GM18505 (cell line): Measurements from ENCODE around the gene AKR1C2.
"Not testable (repeated sequence)": the region's sequence is repeated elsewhere in the genome, so short reads cannot be mapped to it uniquely, and the experiment has no call there.

Experiments used
- ATAC-seq: cut with Tn5 transposase; IDR thresholded peaks from one replicate; pipeline ENCODE4 v1.9.1; 2021; ENCODE audit not compliant: unreplicated experiment
- POLR2A ChIP-seq: IDR thresholded peaks from 4 replicates; pipeline ENCODE4 v1.6.1; 2011; ENCODE audit warnings: borderline replicate concordance; ENCODE audit not compliant: insufficient read depth, insufficient read length; ENCODE audit errors: extremely low read depth

The AKR1C2 gene

DNA sequence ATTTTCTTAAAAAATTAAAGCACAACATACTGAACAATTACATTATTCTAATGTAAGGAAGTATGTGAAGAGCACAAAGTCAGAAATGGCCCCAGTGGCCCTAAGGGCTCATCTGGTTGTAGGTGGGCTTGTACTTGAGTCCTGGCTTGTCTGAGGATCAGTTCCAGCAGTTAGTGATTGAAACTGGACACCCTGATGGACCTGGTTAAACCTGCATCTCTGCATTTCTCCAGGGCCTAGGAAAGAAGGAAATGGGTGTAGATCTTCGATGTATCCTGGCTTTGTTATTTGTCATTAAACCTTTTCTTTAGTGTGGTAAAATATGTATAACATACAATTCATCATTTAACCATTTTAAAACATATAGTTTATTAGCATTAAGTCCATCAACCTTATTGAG is 9.7 kb upstream of the AKR1C2 start:
- no peak for ATAC-seq
- no peak for TF ChIP-seq POLR2A

DNA sequence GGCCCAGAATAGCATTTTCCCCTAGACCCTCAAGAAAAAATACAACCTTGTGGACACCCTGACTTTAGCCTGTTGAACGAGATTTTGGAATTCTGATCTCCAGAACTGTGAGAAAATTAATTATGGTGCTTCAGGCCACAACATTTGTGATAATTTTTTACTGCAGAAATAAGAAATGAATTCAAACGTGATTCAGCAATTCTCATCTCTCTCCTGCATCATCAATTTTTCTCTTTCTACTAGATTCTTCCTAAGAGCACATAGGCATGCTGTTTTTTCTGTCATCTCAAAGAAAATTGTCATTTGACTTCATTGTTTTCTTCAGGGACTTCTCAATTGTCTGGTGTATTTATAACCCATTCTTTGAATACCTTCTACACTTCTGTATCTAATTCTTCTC is 8.9 kb upstream of the AKR1C2 start:
- ATAC-seq, result no peak
- TF ChIP-seq POLR2A, result no peak

DNA sequence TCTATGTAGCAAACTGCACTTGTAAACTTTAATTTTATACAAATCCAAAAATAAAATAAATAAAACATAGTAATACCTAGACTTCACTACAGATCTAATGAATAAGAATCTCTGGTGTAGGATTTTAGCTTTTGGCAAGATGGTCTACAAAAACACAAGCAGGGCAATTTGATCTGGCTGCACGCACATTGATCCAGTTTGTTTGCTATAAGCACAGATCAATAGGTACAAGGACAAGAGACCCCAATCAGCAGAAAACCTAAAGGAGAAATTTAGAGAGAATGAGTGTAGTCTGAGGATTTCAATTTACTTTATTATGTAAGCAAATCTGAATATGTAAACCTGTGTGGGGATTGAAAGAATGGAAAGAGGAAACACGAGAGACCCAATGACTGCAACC is 7.7 kb upstream of the AKR1C2 start:
- not testable (repeated sequence) for ATAC-seq

DNA sequence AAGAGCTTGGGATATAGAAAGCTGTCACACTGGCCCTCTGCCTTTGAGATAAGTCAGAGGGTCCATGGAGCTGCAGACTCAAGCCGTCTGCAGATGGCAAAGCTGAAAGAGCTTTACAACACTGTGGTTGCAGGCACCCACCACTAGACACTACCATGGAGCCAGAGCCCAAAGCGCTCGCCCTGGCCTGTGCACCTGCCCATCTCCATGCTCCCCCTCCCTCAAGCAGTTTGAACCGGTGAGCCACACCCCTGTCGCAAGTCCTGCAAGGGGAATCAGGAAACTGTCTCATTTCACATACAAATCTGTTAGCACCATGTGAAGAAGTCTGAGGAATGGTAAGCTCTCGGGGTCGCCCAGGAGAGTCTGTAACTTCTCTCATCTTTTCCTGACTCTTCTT is 6.4 kb upstream of the AKR1C2 start:
- ATAC-seq, result not testable (repeated sequence)

DNA sequence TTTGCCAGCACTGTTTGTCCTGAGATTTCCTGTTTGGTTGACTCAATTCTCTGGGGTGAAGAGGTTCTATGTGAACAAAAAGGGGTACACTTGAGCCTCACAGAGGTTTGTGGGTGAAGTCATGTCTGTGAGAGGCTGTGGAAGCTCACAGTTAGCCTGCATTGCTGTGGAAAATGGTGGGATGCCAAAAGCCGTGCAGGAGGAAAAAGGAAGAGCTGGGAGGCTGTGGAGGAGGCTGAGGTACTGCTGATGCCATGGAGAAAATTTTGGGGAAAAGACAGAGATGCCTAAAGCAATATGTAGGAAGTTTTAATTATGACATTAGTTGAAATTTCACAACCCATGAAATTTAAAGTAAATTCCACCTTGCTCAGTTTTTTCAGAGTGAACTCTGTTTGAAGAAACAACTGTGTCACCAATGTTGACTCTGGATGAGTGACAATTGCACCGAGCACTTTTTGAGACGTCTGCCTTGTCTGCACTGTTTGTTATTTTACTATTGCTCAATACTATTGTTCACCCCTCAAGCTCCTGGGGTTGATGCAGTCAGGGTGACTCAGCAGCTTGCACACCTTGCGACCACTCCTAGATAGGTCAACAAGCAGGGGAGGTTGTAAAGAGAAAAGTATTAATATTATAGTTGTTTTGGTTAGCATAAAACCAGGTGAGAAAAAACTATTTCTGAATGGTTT is 5.3 kb upstream of the AKR1C2 start:
- ATAC-seq, result not testable (repeated sequence)

DNA sequence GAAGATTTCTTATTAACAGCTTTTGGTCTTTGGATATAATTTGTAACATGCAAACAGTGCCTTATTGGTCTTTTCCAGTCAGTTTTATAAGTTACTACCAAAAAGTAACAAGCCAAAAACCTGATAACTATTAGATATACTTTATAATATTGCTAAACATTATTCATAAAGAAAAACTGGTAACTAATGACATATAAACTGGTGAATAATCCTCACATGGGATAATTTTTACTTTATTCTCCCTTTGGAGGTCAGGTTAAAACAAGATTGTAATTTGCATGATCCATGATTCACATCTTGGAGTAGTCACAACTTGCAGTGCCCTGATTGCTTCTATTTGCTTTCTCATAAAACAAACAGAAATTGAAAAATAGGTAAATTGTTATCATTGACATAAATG is 844 bp upstream of the AKR1C2 start:
- ATAC-seq, result not testable (repeated sequence)

DNA sequence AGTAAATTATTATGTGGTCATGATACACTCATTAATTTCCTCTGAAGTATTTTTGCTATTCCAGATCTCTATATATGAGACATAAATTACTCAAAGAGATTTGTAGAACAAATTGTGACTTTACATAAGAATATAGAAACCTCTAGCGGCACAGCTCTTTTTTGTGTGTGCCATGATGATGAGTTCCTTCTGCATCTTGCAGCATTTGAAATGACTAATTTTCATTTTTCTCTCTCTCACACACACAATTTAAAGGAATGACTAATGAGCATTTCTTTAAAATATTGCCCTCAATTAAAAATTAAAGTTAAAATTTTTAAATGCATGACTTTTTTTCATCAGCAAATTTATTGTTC is 351 bp upstream of the AKR1C2 start:
- ATAC-seq, result not testable (repeated sequence)

DNA sequence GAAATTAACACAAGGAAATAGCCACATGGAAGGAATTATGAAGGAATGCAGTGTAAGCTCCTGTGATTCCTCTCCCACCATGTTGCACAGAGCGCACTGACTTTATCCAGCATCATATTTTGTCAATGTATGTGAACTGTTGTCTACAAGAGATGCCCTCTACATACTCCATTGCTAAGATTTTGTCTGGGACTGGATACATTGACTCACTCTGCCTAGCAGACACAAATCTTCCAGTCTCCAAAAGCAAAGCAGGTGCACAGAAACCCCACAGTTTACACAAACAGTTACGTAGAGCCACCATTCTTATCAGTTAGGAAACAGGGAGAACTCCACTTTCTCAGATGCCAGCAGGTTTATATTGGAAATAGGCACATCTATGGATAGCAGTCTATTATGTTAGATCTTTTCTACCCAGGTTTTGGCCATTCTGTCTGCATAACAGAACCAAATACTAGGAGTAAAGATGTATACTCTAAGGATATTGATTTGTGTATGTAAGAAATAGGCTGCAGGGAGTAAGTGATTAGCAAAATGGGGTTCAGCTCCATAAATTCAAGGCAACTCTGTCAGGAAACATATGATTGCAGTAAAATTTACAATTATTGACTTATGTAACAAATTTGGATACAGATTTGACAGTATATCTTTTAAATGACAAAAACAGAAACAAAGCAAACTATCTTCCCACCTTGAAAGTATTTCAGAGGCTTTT is 1.5 kb downstream of the AKR1C2 start:
- no peak for TF ChIP-seq POLR2A
- no peak for ATAC-seq

DNA sequence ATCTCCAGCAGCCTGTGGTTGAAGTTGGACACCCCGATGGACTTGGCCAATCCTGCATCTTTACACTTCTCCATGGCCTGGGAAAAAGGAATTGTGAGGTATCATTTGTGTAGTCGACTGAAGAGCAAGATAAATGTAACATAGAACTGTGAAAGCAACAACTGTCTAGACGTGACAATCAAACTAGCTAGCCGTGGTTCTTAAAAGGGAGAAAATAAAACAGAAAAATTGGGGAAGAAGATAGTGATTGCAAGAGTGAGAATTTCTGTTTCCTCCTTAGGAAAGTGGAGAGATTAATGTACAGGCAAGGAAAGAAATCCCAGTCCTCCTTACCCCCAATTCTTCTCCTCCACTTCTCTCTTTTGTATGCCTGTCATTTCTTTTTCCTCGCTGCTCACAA is 5.0 kb downstream of the AKR1C2 start:
- ATAC-seq, result no peak

DNA sequence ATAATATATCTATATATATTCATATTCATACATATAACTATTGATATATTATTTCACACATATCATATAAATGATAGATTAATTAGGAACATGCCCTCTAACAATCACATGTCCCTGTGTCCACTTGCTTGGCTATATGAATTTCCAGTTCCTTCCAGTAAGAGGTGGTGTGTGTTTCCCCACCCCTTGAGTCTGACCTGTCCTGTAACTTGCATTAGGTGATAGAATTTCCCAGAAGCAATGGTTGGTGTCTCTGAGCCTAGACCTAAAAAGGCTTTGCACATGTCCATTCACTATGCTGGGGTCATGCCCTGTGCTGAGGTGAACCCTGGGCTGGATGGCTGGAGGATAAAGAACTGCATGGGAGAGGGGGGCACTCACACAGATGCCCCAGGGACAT is 9.4 kb downstream of the AKR1C2 start:
- not testable (repeated sequence) for ATAC-seq

More for the DNA sequence above, 5.0 kb downstream of the AKR1C2 start:
- TF ChIP-seq POLR2A, result no peak

DNA sequence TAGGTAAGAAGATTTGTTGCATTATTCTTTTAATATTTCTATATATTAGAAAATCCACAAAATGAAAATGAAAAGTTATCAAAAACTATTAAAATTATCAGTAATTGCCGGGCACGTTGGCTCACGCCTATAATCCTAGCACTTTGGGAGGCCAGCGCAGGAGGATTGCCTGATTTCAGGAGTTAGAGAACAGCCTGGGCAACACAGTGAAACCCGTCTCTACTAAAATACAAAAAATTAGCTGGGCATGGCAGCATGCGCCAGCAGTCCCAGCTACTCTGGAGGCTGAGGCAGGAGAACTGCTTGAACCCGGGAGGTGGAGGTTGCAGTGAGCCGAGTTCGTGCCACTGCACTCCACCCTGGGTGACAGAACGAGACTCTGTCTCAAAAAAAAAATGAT is 11.1 kb downstream of the AKR1C2 start:
- ATAC-seq, result not testable (repeated sequence)

DNA sequence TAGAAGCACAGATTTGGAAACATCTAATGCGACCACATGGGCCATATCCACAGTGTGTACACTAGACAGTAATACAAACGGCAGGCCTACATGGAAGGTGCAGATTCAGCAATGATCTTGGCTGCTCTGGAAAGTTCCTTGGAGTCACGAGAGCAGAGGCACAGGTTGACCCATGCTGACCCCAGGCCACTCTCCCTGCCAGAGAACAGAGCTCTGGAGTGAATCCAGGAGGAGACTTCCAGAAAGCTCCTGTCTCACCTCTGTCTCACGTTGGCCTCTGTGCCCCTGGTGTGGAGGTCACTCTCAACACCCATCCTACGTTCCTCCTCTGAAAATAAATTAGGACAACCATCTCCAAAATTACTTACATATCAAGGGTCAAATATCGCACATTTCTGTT is 12.2 kb downstream of the AKR1C2 start:
- not testable (repeated sequence) for ATAC-seq

DNA sequence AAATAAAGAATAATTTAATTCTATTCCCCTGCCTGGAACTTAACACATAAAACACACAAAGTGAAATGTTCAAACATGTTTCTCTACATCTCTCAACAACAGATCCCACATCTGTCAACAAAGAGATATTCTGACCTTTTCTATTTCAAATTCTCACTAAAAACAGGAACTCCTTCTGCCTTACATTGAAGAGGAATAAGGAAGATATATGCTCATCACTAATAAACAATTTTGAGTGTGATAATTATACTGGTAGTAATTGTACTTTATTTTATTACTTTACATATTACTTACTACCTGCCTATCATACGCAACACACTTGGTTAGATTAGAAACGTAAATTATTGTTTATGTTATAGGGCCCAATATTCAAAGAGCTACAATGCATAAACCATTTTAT is 13.4 kb downstream of the AKR1C2 start:
- ATAC-seq, result no peak
- no peak for TF ChIP-seq POLR2A

DNA sequence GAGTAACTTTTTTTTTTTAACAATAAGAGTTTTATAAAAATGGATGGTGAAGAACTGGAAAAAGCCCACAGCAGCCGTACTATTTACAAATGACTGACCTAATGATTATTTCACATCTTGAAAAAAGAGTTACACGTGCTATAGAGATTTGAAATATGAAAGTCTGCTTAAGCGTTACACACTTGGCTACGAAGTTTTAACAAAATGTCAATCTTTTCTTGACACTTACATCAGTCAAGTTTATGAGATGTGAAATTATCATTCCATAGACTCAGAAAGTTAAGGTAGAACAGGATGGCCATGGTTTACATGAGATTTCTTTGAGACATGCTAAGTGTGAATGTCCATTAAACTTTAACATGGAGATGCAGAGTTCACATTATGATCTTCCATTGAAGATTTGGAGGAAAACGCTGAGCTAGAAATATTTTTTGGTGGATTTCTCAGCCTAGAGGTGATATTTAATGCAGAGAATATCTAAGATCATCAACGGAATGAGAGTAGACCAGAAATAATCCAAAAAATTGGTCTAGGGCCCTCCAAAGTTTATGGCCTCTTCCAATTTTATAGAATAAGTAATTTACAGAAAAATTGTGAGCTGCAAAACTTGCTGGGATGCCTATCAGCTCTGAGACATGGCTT is 15.5 kb downstream of the AKR1C2 start:
- ATAC-seq, result not testable (repeated sequence)

DNA sequence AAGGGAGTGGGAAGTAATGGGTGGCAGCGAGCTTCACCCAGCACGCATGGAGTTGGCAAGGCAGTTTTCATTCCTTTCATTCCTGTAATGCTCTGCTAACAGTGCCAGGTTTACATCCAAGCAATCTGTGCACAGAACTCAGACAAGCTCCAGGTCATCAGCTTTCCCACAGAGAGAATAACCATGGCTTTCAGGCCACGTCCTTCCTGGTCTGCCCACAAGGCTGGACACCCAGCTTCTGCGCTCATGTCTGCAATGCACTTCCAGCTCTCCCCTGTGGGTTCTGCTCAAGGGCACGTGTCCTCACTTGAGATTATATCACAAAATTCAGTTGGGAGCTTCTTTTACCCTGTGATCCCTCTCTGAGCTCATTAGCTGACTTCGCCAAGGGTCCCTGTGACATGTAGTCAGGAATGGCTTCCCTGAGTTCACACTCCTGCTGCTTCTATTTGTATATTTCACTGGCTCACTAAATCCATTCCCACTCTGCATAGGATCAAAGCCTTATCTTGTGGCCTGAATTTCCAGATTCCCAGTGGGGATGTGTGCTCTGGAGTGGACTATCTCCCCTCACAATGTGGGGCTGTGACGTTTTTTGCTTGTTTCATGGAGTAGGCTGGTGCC is 18.6 kb downstream of the AKR1C2 start:
- no peak for ATAC-seq
- no peak for TF ChIP-seq POLR2A
